ENCODE results near the gene VAV3.

Gene VAV3

GRCh38 chr1:107974090-107974489 lies 9.1 kb upstream of the VAV3 start:
- DNase-seq (ENCODE audit: low spot score): no peak

- DNase-seq (ENCODE audit: low spot score): no peak
These were observed 7.6 kb upstream of the VAV3 start for GRCh38 chr1:107972391-107973180.

DNA sequence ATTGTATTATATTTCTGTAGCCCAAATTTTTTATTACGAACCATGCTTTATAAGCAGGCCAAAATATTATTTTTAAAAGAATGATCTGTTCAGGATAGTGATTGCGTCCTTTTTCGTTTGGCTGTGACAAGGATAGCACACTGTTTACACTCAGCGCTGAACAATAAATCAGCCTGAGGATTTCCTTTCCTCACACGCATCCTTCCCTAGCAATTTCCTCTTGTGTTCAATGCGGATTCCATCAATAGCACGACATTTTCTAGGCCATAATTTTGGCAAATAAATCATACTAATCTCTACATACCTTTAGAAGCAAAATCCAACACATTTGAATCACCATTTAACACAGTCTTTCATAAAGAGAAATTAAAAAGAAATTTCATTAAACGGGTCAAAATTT lies 1.6 kb upstream of the VAV3 start:
- DNase-seq (ENCODE audit: low spot score): no peak

- peak; percentile 48 for DNase-seq (ENCODE audit: low spot score)
These were observed 457 bp downstream of the VAV3 start for GRCh38 chr1:107964336-107965109.

DNA sequence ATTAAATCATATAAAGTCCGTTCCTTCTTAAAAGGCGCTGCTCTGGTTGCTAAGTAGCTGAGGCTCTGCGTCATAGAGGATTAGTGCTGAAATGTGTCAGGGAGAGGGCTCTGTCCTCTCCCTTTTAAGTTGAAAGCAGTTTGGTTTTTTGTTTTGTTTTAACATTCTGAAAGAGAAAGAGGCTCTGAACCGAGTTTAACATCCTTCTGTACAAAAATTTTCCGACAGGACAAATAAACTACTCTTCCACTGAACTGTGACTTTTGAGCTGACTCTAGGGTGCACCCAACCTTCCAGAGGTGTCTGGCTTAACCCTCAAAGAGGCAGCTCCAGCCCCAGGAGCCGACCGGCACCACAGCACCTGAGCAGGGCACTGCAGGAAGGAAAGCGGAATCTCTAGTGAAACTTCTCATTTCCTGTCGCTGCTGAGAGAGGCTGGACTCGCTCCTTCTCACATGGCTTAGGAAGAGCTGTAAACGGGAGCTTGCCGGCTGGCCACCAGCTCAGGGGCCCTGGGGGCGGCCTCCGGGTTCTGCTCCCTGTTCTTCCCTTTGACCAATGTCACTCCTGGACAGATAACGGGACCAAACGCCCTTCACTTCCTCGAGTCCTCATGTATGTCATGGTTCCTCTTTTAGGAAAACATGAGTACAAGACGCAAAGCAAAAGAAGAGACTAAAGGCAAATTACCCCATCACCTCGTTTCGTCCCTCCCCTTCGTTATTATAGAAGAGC lies 1.2 kb downstream of the VAV3 start:
- DNase-seq (ENCODE audit: low spot score): peak; percentile 57

GRCh38 chr1:107963008-107963407 lies 2.0 kb downstream of the VAV3 start:
- DNase-seq (ENCODE audit: low spot score): peak; percentile 2

GRCh38 chr1:107954719-107955415 lies 10.1 kb downstream of the VAV3 start:
- DNase-seq (ENCODE audit: low spot score): no peak

GRCh38 chr1:107954126-107954525 lies 10.9 kb downstream of the VAV3 start:
- no peak for DNase-seq (ENCODE audit: low spot score)

GRCh38 chr1:107953556-107953955 lies 11.4 kb downstream of the VAV3 start:
- DNase-seq (ENCODE audit: low spot score): no peak

DNA sequence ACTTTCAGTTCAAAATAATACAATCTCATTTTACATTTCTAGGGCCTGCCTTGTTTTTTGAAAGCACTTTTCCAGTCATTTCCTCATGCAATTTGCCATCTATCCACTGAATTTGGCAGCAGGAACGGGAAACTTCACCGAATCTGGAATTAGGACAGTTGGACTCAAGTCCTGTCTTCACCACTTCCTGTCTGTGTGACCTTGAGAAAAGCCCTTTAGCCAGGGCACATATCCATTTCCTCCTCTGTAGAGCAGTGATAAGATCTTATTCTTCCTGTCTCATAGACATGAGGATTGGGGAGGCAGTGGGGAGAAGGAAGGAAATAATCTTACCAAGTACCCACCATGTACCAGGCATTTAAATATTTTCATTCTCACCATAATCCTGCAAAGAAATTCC lies 12.0 kb downstream of the VAV3 start:
- DNase-seq (ENCODE audit: low spot score): no peak

- no peak for DNase-seq (ENCODE audit: low spot score)
These were observed 14.5 kb downstream of the VAV3 start for GRCh38 chr1:107950464-107950863.

- DNase-seq (ENCODE audit: low spot score): no peak
These were observed 15.3 kb downstream of the VAV3 start for GRCh38 chr1:107949467-107950253.

DNA sequence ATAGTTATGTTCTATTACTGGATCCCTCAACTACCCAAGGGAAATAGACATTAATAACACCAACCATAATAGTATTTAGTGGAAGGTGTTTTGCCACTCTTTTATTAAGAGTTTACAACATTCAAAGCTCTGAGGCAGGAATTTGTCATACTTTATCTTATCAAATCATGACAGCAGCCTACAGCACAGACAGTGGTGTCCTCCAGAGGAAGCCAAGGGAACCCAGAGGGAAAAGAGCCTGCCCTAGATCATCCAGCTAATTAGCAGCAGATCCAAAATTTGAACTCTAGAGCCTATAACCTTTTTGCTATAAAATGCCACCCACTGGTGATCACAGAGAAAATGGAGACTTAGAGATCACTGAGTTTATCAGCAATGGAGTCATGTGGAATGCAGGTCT lies 18.2 kb downstream of the VAV3 start:
- no peak for DNase-seq (ENCODE audit: low spot score)

GRCh38 chr1:107943694-107944093 lies 21.3 kb downstream of the VAV3 start:
- no peak for DNase-seq (ENCODE audit: low spot score)

DNA sequence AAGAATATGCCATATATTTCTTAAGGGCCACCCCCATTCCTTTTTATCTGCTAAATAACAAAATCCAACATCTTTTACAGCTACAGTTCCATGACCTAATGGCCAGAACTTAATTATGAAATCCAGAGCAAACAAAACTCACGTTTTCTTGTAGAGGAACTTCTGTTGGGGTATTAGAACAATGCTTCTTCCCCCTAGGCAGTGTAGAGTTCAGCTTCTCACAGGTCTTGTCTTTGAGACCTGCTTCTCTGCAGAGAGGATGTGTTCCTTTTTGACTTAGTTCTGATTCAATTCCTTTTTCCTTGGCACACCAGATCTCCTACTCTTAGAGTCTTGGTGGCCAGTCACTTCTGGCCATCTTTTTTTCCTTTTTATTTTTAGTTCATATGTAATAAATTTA lies 22.2 kb downstream of the VAV3 start:
- no peak for DNase-seq (ENCODE audit: low spot score)

DNA sequence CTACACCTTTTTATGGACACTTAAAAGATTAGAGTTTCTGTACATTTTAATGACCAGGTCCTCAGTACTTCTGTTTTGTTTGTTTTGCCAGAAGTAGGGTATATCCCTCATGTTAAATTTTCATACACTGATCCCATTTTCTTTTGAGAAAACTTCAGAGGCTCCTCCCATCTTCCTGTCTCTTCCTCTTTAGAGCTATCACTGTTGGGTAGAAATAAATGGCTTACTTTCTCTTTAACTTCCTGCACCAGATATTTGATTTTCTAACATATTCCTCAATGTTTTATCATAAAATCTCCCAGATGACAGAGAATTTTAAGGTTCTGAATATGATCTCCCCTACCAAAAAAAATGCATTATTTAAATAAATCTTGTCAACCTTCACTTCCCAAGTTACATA lies 23.4 kb downstream of the VAV3 start:
- no peak for DNase-seq (ENCODE audit: low spot score)

DNA sequence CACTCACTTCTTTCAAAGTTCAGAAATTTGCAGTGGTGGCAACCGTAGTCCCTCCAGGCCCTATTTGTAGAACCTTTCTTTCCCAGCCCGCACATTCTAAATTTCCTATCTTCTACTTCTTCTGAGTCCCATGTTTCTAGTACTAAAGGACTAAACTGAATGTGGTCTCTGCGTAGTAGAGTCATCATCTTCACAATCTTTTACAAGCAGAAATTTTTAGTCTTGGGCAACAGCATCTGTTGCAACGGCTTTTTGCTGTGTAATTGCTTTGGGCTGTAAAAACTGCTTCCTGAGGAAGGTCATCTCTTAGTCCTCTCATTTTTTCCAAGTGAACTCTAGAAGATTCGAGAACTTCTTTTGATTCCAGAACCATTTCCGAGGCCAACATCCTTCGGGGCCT lies 23.9 kb downstream of the VAV3 start:
- no peak for DNase-seq (ENCODE audit: low spot score)

- DNase-seq (ENCODE audit: low spot score): no peak
These were observed 24.3 kb downstream of the VAV3 start for GRCh38 chr1:107940701-107941100.

DNA sequence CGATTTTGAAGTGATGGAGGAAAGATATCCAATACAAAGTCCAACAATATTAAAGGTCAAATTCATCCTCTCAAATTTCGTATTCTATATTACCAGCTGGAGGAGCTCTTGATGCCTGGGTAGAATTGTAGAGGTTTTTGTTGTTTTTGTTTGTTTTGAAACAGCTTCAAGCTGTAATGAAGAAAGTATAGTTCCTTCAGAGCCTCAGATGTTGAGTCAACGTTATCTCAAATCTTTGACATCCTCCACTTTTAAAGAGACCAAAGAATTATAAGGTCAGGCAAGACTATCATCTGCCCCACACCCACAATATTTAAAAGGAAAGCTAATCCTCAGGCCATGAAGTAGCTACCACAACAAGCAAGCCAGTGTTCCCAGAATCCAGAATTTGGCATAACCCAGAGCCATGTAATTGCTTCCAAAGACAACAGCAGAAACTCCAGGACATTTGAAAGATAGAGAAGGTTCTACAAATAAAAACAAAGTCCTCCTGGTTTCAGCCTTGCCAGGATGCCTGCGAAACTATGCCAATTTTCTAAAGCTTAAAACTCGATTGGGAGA lies 24.9 kb downstream of the VAV3 start:
- DNase-seq (ENCODE audit: low spot score): no peak

DNA sequence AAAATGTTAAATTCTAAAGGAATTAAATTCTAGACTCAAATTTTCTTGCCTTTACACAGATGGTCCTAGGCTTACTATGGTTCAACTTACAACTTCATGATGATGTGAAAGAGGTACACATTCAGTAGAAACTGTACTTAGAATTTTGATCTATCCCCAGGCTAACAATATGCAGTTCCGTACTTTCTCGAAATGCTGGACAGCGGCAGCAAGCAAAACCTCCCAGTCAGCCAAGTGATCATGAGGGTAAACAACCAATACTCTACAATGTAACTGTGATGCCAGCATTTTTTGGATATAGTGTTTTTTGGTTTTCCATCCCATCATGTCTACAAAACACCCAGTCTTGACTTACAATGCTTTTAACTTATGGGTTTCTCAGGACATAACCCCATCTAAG lies 25.7 kb downstream of the VAV3 start:
- DNase-seq (ENCODE audit: low spot score): no peak
